HG03135 (cell line): ENCODE results near the gene VPS45.
"Not testable (repeated sequence)": the region's sequence is repeated elsewhere in the genome, so short reads cannot be mapped to it uniquely, and the experiment has no call there.

Source experiments
- ATAC-seq: cut with Tn5 transposase; IDR thresholded peaks from one replicate; pipeline ENCODE4 v1.9.1; 2021; ENCODE audit warnings: mild to moderate bottlenecking, moderate library complexity; ENCODE audit not compliant: unreplicated experiment

The VPS45 gene

GRCh38 chr1:150185481-150185880 lies 117.9 kb downstream of the VPS45 start:
- no peak for ATAC-seq

GRCh38 chr1:150186438-150186788 lies 118.8 kb downstream of the VPS45 start:
- not testable (repeated sequence) for ATAC-seq

- ATAC-seq = no peak
Observed at GRCh38 chr1:150186789-150187559, 119.4 kb downstream of the VPS45 start.

- ATAC-seq = no peak
Observed at GRCh38 chr1:150187560-150187931, 120.0 kb downstream of the VPS45 start.

- no peak for ATAC-seq
Observed at GRCh38 chr1:150192012-150192411, 124.4 kb downstream of the VPS45 start.

GRCh38 chr1:150194381-150195031 lies 126.9 kb downstream of the VPS45 start:
- ATAC-seq = no peak
